Measurements from ENCODE around the gene PCSK6.
"Not testable (repeated sequence)": the region's sequence is repeated elsewhere in the genome, so short reads cannot be mapped to it uniquely, and the experiment has no call there.

Gene PCSK6

DNA sequence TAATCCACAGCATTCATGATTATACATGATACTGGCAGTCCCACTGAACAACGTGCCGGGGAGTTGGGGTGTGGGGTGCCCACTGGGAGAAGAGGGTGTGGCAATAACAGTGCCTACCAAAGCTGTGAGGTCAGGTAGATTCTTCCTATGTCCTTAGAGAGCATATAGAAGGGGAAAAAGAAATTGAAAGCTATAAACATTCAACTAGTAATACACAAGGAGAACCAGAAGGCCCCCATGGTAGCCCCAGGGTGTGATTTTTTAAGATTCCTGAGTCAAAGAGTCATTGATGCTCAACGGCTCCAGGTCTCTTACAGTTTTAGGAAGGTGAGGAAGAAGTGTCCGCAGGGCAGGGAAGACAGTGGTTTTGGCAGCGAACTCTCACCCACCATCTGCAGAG is 25.8 kb downstream of the PCSK6 start:
- DNase-seq (ENCODE audit: low spot score), result not testable (repeated sequence)

DNA sequence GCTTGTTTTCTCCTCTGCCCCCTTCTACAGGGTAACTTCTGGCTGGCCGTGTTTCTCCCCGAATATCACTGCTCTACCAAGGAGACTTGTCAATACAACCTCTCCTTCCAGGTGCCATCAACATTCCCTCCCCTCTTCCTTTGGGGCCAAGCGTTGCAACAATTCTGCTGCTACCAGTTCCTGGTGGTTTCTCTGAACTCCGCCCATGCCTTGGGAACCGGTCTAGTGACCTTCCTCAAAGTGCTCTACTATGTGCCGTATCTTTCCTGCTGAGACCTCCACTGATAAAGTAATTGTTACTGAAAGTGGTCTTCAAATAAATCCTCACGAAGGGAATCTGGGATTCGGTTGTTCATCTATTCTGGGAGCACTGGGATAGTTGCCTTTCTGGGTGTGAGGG is 26.2 kb downstream of the PCSK6 start:
- no peak for DNase-seq (ENCODE audit: low spot score)

DNA sequence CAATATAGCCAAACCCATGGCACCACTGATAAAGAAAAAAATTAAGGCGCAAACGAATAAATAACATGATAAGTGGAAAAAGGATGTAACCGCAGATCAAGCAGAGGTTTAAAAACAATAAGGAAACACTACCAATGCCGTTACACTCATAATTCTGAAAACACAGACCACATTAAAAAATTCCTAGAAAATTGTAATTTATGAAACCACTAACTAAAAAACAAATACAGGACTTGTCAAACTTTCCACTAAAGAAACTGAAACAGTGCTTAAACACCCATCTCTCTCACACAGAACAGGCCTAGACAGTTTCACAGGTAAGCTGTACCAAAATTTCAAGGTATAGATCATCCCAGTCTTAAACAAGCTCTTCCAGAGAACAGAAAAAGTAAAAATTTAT is 28.4 kb downstream of the PCSK6 start:
- DNase-seq (ENCODE audit: low spot score), result no peak

DNA sequence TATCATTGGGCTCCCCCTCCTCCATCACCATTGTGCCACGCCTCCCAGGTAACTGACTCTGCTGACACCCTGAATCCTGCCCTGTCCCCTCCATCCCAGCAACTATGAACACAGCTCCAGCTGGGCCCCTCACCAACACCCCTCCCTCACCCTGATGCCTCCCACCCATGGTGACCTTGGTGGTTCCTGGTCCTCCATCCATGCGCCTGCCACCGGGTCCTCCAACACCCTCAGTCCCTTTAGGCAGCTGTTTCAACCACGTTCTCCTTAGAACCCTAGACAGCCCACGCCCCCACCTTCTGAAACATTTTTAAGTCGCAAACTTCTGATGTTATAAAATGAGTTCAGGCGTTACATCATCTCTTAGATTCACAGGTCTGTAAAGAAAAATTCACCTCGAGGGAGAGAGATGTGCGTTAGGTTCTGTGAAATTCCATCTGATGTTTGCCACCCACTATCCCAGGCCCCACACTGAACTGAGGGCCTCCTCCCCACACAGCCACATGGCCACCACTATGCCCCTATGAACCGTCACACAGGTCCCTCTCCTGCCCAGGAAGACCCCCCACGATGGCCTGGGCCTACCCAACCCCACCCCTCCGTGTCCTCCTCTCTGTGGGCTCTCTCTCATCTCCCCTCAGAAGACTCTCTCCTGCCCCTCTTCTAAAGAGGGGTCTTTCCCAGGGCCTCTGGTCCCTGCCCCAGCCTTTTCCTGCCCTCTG is 29.8 kb downstream of the PCSK6 start:
- DNase-seq (ENCODE audit: low spot score), result no peak

DNA sequence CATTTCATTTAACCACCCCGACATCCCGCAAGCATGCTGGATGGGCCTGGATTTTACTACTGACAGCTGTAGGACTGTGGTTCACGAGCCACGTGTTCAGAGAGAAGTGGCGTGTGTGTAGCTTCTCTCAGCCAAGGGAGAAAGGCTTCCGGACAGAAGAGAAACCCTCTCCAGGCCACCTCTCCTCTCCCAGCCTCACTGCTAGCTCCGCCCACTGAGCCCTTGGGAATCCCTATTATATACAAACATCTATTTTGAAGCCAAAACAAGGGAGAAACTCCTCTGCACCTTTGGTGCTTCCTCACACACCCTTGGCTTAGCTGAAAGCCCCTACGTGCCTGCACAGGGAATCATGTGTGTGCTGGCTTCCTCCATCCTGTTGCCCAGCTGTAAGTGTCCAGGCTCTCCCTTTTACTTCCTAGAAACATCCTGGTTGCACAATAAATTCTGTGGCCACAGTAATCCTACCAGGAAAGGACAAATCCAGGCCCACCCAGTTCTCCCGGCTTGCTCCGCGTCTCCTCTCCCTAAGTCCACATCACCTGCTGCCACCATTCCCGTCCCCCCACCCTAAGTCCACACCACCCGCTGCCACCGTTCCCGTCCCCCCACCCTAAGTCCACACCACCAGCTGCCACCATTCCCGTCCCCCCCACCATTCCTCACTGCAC is 30.5 kb downstream of the PCSK6 start:
- DNase-seq (ENCODE audit: low spot score), result no peak

DNA sequence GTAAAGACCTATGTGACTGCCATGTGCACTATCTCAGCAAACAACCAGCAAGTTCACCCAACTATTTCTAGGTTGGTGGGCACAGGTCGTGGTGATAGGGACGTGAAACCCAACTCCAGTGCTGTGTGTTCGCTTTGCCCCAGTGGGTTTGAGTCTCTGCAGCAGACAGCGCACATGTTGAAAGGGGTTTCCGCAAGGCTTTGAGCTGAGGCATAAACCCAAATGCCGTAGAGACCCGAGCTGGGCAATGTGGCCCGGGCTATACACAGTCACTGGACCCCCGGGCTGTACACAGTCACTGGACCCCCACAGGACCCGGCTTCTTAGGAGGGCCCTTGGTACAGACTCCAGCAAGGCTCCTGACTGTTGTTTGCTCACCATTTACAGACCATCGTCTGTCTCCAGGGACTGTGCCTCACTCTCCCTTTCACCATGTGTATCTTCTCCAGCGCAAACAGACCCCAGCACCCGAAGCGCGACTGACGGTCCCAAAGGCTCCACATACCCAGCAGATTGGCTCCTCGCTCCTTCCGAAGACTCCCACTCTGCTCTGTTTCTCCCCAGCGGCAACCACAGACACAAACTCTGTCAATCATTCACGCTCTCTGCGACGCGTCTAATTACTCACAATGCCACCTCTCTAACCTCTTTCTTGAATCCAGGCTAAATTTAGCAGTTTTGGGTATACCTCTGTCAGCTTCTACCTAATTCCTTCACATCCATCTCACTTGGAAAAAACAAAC is 31.2 kb downstream of the PCSK6 start:
- DNase-seq (ENCODE audit: low spot score), result no peak

DNA sequence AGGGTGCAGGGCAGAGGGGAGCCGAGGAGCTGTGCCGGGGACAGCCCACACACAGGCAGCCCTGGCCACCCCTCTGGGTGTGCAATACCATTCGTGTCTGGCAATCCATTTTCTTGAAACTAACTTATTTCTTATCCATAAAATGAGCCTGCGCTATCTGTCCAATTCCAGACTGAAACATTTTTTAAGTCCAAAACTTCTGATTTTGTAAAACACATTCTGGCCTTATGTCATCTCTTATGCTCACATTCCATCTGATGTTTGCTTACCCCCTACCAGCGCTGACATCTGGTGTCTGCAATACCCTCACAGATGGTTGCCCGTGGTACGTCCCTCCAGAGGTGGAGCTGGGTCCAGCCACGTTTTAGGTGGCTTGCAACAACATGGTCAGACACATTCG is 31.8 kb downstream of the PCSK6 start:
- DNase-seq (ENCODE audit: low spot score), result no peak

DNA sequence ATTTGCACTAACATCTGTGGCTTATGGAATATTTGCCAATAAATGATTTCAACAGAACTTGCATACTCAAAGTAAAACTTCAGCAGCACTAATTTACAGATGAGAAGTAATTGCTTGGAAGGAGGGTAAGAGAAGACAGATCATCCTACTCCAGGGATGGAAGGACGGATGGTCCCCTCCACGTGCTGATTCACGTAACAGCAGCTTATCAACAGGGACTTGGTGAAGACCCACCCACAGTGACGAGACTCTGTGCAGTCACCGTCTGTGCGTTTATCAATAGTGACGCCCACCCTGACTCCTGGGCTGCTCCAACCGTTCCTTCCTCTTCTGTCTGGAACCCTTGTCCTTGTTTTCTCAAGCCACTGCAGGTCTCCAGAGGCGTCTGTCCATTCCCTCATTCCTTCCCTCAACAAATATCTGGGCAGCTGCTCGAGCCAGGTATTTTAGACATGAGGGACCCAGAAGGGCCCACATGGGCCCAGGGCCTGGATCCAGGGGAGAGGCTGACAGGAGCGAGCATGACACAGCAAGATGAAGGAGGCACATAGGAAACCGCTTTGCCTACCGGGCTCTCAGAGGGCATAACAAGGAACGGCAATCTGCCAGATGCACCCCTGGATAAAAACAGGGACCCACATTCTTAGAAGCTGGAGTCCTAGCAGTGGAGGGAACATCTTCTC is 33.3 kb downstream of the PCSK6 start:
- no peak for DNase-seq (ENCODE audit: low spot score)

DNA sequence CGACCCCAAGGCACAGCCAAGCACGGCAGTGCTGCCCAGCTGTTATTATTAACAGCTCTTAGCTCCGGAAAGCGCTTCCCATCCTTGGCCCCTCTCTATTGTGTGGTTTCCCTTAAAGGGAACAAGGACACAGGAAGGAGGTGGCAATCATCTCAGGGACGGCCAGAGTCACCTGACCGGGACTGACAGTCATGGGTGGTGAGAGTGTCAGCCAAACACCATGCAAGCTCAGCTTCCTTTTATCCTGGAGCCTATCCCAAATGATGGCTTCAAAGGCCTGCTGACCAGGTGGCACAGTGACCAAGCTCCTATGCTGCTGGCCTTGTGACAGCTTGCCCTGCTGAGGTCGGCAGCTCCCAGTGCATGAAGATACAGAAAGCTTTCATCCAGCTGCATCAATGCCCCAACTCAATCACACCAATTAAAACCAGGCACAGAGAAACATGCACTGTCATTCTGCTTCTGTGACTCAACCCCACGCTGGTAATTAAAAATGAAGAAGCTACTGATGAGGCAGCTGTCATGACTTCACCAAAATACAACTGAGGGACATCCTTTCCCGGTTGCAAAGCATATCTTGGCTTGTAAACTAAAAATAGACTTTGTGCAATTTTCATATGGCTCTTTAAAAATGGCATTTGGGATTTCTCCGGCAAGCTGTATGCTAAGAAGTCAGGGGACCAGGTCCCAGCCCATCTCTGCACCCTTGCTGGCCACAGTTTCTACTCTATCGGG is 34.0 kb downstream of the PCSK6 start:
- DNase-seq (ENCODE audit: low spot score), result no peak

DNA sequence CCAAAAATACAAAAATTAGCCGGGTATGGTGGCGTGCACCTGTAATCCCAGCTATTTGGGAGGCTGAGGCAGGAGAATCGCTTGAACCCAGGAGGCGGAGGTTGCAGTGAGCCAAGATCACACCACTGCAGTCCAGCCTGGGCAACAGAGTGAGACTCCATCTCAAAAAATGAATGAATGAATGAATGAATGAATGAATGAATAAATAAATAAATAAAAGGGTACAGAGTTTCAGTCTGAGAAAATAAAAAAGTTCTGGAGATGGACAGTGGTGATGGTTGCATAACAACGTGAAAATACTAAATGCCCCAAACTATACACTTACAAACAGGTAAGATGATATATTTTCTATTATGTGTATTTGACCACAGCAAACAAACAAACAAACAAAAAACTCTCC is 34.7 kb downstream of the PCSK6 start:
- DNase-seq (ENCODE audit: low spot score), result not testable (repeated sequence)

DNA sequence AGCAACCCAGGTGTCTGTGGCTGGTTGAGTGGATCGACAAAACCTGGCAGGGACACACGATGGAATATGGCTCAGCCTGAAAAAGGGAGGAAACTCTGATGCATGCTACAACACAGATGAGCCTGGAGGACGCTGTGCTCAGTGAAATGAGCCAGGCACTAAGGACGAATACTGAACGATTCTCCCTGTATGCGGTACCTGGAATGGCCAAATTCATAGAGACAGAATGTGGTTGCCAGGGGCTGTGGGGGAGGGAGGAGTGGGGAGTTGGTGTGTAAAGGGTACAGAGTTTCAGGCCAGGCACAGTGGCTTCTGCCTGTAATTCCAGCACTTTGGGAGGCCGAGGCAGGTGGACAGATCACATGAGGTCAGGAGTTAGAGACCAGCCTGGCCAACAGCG is 35.1 kb downstream of the PCSK6 start:
- DNase-seq (ENCODE audit: low spot score), result no peak

DNA sequence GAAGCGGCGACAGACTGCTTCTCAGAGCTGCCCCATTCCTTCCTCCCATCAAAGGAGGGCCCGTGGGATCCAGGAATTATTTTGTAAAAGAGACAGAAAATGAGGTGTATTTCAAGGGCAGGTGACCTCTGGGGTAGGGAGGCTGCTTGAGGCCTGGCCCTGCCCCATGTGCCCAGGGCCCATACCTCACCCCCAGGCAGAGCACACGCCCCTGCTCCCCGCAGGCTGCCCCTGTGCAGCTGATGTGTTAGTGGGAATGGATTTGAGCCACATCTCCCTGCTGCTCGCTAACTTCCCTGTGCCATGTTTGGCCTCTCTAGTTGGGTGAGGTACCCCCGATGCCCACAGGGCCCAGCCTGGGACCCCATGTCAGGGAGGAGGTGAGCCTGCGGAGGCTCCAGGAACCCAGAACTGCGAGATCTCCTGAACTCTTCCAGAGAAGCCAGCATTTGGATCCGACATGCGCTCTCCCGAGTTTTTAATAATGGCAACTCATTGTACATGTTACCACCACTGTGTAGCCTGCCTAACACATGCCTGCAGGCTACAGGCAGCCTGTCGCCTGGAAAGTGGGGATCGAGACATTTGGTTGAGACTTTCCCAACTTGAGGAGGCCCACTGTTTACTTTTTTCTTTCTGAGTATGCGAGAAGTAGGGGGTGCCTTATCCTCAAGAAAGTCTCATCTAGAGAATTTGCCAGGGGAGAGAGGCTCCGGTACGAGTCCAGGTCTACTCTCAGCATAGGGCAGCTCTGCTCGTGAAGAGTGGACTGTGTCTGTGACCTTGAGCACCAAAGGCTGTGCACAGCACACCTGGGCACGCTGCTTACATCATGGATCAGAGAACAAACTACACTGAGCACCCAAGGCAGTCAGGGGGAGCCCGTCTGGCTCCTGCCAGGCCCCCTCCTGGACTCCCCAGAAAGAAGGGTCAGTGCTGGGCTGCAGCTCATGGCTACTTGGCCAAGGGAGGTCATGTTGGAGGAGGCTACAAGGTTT is 36.1 kb downstream of the PCSK6 start:
- no peak for DNase-seq (ENCODE audit: low spot score)

DNA sequence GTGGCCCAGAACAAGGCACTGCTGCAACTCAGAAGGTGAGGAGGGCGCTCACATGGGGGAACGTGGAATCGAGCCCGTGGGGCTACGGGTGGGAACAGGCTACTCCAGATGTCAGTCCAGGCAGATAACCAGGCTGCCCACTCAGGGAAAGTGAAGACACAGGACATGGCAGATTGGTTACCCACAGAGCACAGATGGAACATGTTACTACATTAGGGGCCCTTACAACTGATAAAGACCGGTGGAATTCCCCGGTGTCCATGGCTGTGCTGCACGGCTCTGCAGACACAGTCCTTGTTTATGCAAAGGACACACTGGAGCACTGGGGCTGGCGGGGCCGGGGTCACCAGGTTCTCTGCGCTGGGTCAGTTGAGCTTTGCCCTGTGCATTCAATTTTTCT is 36.9 kb downstream of the PCSK6 start:
- no peak for DNase-seq (ENCODE audit: low spot score)

DNA sequence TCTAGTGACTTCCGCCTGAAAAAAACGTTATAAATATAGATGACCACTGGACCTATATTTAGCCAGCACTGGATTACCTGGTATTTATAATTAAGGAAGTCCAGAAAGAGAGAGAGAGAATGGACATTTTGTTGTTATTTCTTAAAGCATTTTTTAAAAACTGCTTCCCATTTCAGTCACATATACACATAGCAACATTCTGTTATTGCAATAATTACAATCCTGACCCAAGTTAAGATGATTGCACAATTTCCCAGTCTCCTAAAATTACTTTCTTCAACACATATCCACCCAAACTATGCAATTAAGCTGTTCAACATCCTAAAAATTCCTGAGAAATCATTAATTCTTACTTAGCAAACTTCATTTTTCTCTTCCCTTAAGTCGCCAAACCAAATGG is 37.7 kb downstream of the PCSK6 start:
- DNase-seq (ENCODE audit: low spot score), result no peak

DNA sequence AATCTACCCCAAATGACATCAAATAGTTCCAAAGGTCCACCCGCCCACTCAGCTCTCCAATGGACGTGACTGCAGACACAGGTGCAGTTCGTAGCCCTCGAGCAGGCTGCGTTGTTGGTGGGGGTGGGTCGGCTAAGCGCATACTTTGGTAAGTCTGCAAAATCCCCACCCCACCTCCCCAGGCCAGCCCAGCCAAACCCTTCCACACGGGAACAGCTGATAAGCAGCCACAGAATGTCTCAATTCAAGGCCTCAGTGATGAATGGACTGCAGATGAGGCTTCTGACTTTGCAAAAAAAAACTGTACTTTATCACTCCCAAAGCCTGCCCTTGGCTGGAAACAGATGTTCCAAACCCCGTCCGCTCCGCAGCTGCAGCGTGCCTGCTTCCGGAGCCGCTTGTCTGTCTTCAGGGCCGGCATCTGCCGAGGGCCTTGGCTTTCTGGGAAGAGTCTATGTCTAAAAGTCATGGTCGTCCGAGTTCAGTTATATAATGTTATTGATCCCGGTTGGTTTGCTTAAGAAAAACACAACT is 38.2 kb downstream of the PCSK6 start:
- DNase-seq (ENCODE audit: low spot score), result no peak

DNA sequence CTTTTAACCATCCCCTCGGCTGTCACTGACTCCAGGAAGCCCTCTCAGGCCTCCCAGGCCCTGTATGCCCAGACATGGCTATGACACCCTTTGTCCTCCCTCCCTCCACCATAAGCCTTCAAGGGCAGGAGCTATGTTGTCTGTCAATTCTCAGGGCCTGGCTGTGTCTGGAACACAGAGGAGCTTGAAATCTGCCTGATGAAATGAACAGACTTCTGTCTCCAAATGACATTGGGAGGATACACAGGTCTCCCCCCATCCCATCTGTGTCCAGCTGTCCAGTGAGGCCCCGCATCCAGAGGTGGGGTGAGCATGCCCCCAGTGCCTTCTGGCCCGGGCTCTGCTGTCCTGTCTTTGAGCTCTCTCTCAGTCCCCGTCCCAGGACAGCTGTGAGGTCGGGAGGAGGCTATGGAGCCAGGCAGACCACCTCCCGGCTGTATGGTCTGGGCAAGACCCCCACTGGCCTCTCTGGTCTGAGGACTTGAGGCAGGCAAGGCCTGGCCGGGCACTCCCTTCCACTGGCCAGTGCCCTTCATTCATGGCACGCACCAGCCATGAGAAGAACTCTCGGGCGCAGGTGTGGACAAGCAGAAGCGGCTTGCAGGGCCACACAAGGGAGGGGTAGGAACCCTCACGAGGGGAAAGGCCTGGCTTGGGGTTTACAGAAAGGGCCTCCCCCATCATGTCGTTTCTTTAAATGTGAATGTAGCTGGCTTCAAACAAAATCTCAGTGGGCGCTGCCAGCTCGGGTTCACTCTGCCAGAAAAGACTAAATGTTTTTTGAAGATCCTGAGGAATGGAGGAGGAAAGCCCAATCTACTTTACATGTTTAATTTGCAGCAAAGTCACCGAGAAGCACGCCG is 38.9 kb downstream of the PCSK6 start:
- no peak for DNase-seq (ENCODE audit: low spot score)

DNA sequence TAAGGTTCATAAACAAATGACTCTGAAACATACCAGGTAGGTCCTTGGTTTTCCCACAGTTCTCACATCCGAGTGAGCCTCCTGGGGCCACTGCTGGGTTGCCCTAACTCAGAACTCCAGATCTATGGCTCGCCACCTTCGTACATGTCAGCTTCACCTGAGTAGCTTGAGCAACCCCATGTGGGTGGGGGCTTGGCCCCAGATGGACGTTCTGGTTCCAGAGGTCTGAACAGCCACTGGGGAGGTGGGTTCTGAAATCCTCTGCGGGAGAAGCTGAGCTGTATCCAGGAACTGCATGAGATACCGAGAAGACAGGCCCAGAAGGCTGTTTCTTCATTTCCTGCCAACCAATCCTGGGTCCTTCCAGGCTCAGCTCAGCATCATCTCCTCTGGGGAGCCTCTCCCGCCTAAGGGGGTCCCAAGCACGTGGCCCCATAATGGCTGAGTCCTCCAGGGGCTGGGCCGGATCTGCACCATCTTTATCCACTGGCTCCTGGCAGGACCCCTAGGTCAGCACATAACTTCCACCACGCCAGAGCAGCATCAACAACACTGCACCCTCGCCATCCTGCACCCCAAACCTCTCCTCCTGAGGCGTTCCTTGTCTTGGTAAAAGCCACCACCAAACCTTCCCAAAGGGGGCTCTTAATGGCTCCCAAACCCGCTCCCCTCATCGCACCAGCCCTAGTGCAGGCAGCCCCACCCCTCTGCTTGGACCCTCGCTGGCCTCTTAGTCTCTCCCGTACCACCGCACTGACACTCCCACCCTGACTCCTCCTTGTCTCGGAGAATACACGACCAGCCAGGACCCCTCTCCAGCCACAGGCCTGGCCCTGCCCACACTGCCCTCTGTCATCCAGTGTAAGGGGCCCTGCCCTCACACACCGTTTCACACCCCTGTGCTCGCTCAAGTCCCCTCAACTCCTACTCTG is 39.8 kb downstream of the PCSK6 start:
- no peak for DNase-seq (ENCODE audit: low spot score)

DNA sequence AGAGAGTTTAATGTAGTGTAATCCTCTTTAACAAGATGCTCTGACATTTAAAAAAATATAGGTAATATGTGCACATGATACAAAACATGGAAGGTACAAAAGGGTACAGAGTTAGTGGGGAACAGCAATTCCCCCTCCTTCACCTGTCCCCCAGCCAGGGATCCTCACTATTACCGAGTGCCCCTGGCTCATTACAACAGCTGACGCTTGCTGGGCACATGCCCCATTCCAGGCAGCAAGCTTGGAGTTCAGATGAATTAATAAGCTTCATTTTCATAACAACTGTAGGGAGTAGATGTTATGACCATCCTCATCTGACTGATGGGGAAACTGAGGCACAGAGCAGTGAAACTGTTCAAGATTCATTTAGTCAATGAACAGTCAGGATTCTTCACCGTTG is 41.2 kb downstream of the PCSK6 start:
- DNase-seq (ENCODE audit: low spot score), result no peak

Data from SK-N-DZ (cell line).